RWPE1 (cell line): Measurements from ENCODE around the gene DMD.

ENCODE experiments used
- CTCF ChIA-PET: fragments of 350-600 bp; sonication (Branson Sonifier 250); formaldehyde crosslinking; extraction: SDS; loops from one replicate; lab custom pipeline; 2021; lab: Yijun Ruan, JAX
- POLR2A ChIA-PET: fragments of 400-600 bp; formaldehyde crosslinking; extraction: SDS; loops from one replicate; lab custom pipeline; 2020; ENCODE audit warnings: antibody characterized with exemption; ENCODE audit not compliant: low non-redundant PET; lab: Yijun Ruan, JAX
- DNase-seq: peaks from one replicate; pipeline ENCODE4 v3.0.0; 2012; ENCODE audit warnings: low spot score
- H3K27ac ChIP-seq: fragments of 450-650 bp; 2 replicates; pipeline ENCODE4 v1.5.1; 2017
- TF ChIP-seq, protein P1 (sequence below): fragments of 450-650 bp; conservative IDR thresholded peaks from 2 replicates; pipeline ENCODE4 v1.5.1; 2017; ENCODE audit warnings: low read depth, mild to moderate bottlenecking

Gene DMD

DNA sequence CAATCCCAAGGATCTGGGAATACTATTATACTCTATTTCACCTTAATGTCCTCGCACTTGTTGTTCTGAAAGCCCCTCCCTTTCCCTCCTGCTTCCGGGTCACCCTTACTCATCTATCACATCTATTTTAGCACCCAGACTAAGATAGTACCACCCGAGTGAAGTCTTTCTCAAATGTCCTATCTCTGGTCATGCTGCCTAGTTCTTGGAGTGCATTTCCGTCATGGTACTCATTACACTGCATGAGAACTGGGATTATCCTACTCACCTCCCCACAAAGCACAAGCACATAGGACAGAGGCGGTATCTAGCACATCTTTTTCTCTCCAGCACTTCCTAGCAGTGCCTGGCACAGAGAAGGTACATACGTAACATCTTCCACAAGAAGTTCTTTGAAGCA is 1195.2 kb downstream of the DMD start:
- POLR2A ChIA-PET: no interaction called here
- DNase-seq: no peak
- TF ChIP-seq, protein P1, sequence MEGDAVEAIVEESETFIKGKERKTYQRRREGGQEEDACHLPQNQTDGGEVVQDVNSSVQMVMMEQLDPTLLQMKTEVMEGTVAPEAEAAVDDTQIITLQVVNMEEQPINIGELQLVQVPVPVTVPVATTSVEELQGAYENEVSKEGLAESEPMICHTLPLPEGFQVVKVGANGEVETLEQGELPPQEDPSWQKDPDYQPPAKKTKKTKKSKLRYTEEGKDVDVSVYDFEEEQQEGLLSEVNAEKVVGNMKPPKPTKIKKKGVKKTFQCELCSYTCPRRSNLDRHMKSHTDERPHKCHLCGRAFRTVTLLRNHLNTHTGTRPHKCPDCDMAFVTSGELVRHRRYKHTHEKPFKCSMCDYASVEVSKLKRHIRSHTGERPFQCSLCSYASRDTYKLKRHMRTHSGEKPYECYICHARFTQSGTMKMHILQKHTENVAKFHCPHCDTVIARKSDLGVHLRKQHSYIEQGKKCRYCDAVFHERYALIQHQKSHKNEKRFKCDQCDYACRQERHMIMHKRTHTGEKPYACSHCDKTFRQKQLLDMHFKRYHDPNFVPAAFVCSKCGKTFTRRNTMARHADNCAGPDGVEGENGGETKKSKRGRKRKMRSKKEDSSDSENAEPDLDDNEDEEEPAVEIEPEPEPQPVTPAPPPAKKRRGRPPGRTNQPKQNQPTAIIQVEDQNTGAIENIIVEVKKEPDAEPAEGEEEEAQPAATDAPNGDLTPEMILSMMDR: no peak
- CTCF ChIA-PET: no interaction called here
- no peak overlapping the region for H3K27ac ChIP-seq

- TF ChIP-seq, protein P1: no peak
- DNase-seq: no peak
- ChIA-PET CTCF (interaction anchor here (0.6 kb wide), 1 partner anchor 892 kb away, joined by 3 read pairs; no protein-coding TSS in a partner anchor), POLR2A (no interaction called here)
- no peak overlapping the region for H3K27ac ChIP-seq
Measured at GRCh38 chrX:32010948-32011347, 1200.4 kb downstream of the DMD start.

DNA sequence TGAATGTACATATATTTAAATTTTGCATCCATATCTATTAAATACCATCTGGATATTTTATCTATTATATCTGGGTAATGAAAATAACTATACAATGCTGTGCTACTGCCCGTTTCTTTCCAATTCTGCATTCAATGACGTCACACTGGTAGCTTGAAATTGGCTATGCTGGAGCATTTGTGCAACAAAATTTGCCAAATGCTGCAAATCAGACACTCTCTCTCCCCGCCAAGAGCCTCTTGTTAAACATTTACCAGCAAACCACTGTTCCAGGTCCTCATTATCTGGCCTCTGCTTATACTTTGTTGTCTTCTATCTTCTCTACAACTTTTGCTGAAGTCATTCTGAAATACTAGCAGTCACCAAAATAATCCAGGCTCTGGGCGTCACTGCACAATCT is 1201.1 kb downstream of the DMD start:
- no peak overlapping the region for H3K27ac ChIP-seq
- TF ChIP-seq, protein P1: no peak
- ChIA-PET POLR2A (no interaction called here), CTCF (no interaction called here)
- DNase-seq: no peak

DNA sequence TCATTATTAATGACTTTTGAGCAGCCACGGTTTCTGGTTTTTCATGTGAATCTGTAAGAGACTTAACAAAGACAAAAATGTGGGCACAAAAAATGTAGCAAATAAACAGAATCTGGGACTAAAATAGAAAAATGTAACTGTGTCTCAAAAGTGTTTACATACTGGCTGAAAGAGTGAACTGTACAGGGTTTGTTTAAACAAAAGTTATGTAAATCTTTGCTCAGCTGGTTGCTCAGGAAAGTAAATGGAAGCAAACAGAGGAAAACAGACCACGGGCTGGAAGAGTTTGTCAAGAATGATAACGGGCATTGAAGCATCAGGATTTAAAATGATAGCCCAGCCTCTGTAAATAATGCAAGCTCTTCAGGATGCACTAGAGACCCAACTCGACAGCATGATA is 1217.7 kb downstream of the DMD start:
- ChIA-PET POLR2A (no interaction called here), CTCF (no interaction called here)
- TF ChIP-seq, protein P1: no peak
- no peak for DNase-seq
- no peak overlapping the region for H3K27ac ChIP-seq

DNA sequence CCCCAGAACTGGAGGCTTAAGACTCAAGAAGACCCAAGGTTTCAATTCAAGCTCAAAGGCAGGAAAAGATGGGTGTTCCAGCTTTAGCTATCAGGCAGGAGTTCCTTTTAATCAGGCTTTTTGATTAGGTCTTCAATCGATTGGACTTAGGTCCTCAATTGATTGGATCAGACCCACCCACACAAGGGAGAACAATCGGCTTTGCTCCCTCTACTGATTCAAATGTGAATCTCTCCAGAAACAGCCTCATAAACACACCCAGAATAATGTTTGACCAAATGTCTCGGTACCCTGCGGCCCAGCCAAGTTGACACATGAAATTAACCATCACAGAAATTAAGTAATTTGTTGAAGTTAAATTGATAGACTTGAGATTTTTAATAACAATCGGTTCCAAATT is 1222.4 kb downstream of the DMD start:
- ChIA-PET CTCF (interaction anchor here (0.7 kb wide), 1 partner anchor 15 kb away, joined by 4 read pairs; no protein-coding TSS in a partner anchor), POLR2A (no interaction called here)
- no peak for DNase-seq
- no peak overlapping the region for H3K27ac ChIP-seq
- TF ChIP-seq, protein P1: no peak

GRCh38 chrX:31981546-31982062 is 1229.7 kb downstream of the DMD start:
- no peak for DNase-seq
- TF ChIP-seq, protein P1: no peak
- no peak overlapping the region for H3K27ac ChIP-seq
- POLR2A ChIA-PET: no interaction called here
- CTCF ChIA-PET: no interaction called here
